ENCODE data around the gene FHIT. TPM values are rescaled to one million over a fixed set of nuclear protein-coding genes. Genes with fewer than 3 reads are reported as not detected.
A peak's percentile ranks its signal among the peaks of the same experiment; 100 is the strongest.

Gene FHIT
- total RNA-seq, 1 experiment from 2014 or later, result 0.87 TPM

DNA sequence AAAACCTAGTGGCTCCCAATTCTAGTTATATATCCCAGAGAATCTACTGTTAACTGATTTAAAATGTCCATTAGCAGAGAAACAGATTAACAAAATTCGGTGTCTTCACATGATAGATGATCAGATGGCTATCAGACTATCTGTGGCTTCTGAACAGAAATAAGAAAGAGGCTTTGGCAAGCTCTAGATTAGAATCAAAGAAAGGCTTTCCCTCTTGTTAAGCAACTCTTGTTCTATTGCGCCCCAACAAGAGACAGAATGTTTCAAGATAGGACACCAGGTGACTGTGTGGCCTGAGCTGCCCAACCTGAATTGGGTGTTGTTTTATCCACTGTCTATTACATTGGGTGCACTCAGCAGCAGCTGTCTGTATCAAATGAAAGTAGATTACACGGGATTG lies 483.7 kb downstream of the FHIT start:
- no peak for DNase-seq (ENCODE audit: low spot score)

DNA sequence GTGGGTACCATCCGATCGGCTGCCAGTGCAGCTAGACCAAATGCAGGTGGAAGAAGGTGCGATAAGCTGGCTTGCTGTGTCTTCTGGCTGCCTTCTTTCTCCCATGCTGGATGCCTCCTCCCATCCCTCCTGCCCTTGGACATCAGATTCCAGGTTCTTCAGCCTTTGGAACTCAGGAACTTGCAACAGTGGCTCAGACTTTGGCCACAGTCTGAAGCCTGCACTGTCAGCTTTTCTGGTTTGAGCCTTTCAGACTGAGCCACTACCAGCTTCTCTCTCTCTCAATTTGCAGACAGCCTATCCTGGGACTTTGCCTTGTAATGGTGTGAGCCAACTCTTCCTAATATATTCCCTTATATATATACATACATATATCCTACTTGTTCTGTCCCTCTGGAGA lies 485.5 kb downstream of the FHIT start:
- no peak for DNase-seq (ENCODE audit: low spot score)

DNA sequence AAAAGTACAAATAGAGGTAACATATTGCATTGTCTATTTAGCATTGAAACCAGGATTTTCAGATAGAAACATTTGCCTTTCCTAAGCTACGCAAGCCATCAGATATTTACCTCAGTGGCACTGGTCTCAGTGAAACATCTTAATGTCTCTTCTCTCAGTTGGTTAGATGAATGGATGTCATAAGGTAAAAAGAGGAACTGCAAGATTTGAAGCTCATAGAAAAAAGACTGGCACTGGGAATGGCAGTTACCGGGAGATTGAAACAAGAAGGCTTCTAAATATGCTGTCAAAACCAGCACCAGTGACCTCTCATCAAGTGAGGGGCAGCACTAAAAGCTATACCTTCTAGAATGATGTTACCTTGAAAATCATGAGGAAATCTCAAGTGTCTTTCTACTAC lies 486.4 kb downstream of the FHIT start:
- DNase-seq (ENCODE audit: low spot score), result no peak

DNA sequence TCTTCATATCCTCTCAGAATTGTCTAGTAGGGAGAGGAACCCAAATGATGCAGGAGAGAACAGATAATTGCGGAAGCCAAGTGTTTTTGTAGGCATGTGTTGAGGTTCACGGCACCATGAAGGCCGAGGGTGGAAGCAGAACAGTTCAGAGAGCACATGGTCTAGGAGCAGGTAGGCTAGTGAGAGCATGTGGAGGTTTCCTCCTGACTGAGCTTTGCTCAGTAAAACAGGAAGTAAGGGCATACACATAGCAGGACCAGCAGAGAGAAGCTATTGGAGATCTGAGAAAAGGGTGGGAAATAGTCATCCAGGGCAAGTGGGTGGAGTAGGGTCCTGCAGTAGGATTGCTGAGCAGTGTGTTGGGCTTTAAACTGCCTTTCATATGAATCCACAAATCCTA lies 491.1 kb downstream of the FHIT start:
- no peak for DNase-seq (ENCODE audit: low spot score)

DNA sequence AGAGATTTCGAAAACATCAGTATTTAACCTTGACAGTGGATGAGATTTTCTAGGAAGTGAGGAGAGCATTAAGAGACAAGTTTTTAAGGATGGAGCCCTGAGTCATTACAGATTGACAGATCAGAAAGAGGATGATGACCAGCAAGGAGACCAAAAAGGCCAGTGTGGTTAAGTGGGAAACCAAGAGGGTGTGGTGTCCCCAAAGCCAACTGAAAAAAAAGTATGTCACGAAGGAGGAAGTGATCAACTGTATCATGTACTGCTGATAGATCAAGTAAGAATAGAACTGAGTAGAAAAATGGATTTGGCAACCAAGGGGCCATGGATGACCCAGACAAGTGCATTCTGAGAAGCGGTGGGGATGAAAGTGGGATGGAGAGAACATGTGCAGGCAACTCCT lies 491.8 kb downstream of the FHIT start:
- DNase-seq (ENCODE audit: low spot score), result no peak

DNA sequence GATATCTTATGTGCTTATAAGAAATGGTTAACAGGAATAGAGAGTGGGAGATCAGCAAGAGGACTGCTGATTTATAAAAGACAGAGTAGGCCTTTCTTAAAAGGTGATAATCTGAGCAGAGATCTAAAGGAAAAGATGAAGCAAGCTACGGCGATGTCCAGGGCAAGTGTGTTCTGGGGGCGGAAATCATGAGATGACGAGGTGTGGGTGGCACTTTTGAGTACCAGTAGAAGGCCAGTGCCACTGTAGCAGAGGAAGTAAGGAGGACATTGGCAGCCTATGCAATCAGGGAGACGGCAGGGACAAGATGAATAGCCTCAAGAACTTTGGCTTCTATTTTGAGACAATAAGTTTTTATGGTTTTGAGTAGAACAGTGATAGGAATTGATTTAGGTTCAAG lies 492.4 kb downstream of the FHIT start:
- DNase-seq (ENCODE audit: low spot score), result no peak

DNA sequence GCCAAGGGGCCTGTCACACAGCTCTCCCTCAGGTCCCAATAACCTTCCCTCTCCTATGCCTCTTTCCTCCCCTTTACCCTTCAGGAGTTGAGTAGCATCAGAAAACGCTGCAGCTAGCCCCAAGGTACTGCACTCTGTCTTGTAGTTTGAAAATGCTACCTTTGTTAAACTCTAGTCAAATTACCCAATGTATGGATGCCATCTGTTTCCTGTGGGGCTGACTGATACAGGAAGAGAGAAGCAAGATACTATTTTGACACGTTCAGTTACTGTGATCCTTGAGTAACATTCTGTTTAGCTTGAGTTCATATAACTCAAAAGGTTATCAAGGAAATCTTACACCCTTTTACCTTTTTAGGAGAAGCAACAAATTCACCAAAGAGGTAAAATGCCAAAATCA lies 493.1 kb downstream of the FHIT start:
- no peak for DNase-seq (ENCODE audit: low spot score)

DNA sequence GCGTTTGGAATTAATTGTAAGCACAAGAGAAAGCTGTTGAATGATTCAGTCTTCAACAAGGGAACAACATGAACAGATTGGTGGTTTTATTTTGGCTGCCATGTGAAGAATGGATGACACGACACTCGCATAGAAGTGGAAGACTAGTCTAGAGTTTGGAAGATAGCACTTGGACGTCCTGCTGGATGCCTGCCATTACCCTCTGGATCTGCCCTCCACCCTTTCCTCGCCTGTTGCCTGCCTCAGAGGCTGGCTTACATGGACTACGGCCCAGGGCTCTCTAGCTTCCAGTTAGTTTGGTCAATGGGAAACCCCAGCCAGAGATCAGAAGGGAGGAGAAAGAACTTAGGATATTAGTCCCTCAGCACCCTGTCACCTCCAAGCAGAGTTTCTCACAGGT lies 493.5 kb downstream of the FHIT start:
- DNase-seq (ENCODE audit: low spot score), result no peak

GRCh38 chr3:60756241-60757030 lies 494.8 kb downstream of the FHIT start:
- peak; percentile 11 for DNase-seq (ENCODE audit: low spot score)

- DNase-seq (ENCODE audit: low spot score), result peak; percentile 12
Observed at GRCh38 chr3:60755094-60755493, 496.2 kb downstream of the FHIT start.

DNA sequence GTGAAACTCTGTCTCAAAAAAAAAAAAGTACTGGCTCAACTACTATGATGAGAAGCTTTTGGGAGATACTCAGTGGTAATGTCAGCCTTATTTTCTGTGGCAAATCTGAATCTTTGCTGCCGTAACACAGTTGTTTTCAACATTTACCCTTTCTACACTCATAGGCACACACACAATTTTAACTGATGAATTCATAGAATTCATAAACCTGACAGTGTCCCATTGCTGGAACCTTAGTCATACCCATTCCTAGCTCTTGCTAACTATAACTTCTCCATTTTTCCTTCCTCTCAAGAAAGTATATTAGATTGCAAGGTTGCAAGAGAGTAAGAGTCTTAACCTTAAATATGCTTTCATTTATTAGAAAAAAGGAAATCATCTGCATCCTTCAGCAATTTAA lies 496.6 kb downstream of the FHIT start:
- no peak for DNase-seq (ENCODE audit: low spot score)

- DNase-seq (ENCODE audit: low spot score), result no peak
Observed at GRCh38 chr3:60752809-60753208, 498.4 kb downstream of the FHIT start.

GRCh38 chr3:60746695-60747416 lies 504.4 kb downstream of the FHIT start:
- DNase-seq (ENCODE audit: low spot score), result no peak

- no peak for DNase-seq (ENCODE audit: low spot score)
Observed at GRCh38 chr3:60746043-60746638, 505.1 kb downstream of the FHIT start.

DNA sequence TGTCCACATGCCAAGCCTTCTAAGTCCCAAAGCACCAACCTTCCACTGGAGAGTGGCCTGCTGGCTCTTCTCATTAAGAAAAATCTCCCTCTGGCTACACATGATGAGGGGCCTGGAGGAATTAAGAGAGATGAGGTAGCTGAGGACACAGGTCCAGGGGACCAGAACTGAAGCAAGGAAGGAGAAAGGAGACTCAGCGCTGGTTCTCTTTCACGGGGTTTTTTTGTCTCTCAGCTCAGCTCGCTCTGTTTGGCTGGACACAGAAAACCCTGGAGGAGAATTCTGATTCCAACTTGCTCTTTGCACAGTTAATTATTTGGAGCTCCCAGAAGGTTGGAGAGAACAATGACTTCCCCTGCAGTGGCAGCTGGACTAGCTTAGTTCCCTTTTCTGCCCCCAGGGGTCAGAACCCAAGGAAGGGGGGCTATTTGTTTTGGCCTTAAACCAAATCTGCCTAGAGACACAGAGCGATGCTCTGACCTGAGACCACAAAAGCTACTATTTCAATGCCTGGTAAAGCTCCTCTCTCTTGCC lies 507.6 kb downstream of the FHIT start:
- no peak for DNase-seq (ENCODE audit: low spot score)

- peak; percentile 63 for DNase-seq (ENCODE audit: low spot score)
Observed at GRCh38 chr3:60742606-60743145, 508.6 kb downstream of the FHIT start.

DNA sequence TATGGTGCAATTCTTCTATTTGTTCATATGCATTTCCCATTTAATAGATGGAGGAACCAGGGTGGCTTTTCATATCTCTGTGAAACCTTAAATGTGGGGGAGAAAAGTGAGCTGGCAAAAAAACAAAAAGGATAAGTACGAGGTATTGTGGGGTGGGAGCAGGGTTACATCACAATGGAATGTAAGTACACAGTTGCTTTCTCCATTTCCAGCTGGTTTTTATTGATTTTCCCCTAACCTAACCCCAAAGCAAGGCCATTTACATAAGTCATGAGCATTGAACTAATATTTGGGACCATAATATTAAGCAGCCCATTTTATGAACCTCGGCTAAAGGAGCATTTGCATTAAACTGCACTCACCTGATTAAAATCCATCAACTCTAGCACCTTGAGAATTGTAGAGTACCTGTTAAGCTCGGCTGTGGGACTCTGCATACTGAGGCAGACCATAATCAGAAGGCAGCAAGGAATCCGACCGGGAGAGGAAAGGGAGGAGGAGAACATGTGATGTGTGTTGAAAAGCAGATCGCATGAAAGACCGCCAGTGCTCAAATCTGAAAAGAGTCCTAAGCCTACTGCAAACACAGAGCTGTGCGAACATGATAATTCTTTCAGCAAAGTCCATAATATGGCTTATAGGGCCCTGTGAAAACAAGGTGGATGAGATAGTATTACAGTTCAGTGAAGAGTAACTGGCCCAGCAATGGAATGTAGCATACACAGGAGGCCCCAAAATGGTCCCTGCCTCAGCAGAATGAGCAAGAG lies 513.4 kb downstream of the FHIT start:
- no peak for DNase-seq (ENCODE audit: low spot score)

GRCh38 chr3:60730371-60730770 lies 520.9 kb downstream of the FHIT start:
- DNase-seq (ENCODE audit: low spot score), result no peak

- DNase-seq (ENCODE audit: low spot score), result no peak
Observed at GRCh38 chr3:60729056-60729455, 522.2 kb downstream of the FHIT start.

- no peak for DNase-seq (ENCODE audit: low spot score)
Observed at GRCh38 chr3:60728006-60728405, 523.2 kb downstream of the FHIT start.

- DNase-seq (ENCODE audit: low spot score), result no peak
Observed at GRCh38 chr3:60720736-60721135, 530.5 kb downstream of the FHIT start.

- peak; percentile 54 for DNase-seq (ENCODE audit: low spot score)
Observed at GRCh38 chr3:60716573-60716972, 534.7 kb downstream of the FHIT start.
